Lung (tissue), 12 donors: ENCODE data around the gene CARMIL1. TPM values are rescaled to one million over a fixed set of nuclear protein-coding genes. Genes with fewer than 3 reads are reported as not detected.

Experiments used
- ATAC-seq: fragments of 200-7000 bp; cut with Tn5 transposase; one replicate; pipeline ENCODE4 v1.9.1; 2020; ENCODE audit warnings: moderate number of reproducible peaks; ENCODE audit not compliant: insufficient read depth, low FRiP score
- DNase-seq, 3 donors: peaks; one replicate each; pipeline ENCODE4 v3.0.0-alpha.2; 2013 to 2017
- H3K27ac ChIP-seq, 2 donors: one replicate each; pipeline ENCODE4 v1.5.1; 2013; ENCODE audit warnings: mild to moderate bottlenecking in 2 of 2, moderate library complexity in 2 of 2, control low read depth in 1 of 2, inconsistent platforms in 1 of 2, low read depth in 1 of 2, low read length in 1 of 2
- H3K27me3 ChIP-seq, 3 donors: one replicate each; pipeline ENCODE4 v1.5.1; 2013; ENCODE audit warnings: low read length in 2 of 3; ENCODE audit not compliant: control insufficient read depth in 3 of 3, insufficient read depth in 3 of 3
- H3K36me3 ChIP-seq, 4 donors: one replicate each; pipeline ENCODE4 v1.5.1; 2013; ENCODE audit warnings: low read length in 4 of 4, mild to moderate bottlenecking in 1 of 4, moderate library complexity in 1 of 4; ENCODE audit not compliant: control insufficient read depth in 4 of 4, insufficient read depth in 4 of 4
- H3K4me1 ChIP-seq, 5 donors: one replicate each; pipeline ENCODE4 v1.5.1; 2013; ENCODE audit warnings: low read length in 5 of 5, mild to moderate bottlenecking in 2 of 5, moderate library complexity in 1 of 5; ENCODE audit not compliant: control insufficient read depth in 5 of 5, insufficient read depth in 5 of 5
- H3K4me3 ChIP-seq: one replicate; pipeline ENCODE4 v1.5.1; 2013; ENCODE audit warnings: mild to moderate bottlenecking, control low read depth, moderate library complexity
- H3K9ac ChIP-seq, 2 donors: one replicate each; pipeline ENCODE4 v1.5.1; 2013; ENCODE audit warnings: low read length in 2 of 2, control low read depth in 1 of 2; ENCODE audit not compliant: insufficient read depth in 1 of 2
- H3K9me3 ChIP-seq, 4 donors: one replicate each; pipeline ENCODE4 v1.5.1; 2013; ENCODE audit warnings: low read length in 3 of 4, mild to moderate bottlenecking in 1 of 4, moderate library complexity in 1 of 4; ENCODE audit not compliant: control insufficient read depth in 4 of 4, insufficient read depth in 3 of 4
- WGBS, 2 donors: extraction: QIAGEN DNeasy Blood & Tissue Kit; methylation state at CpG; one replicate each; pipeline ENCODE4 v1.1.7; 2013; 5-methylcytosine and 5-hydroxymethylcytosine counted together
- polyA plus RNA-seq, 2 donors: library from polyadenylated mRNA; stranded (reverse); fragments of 200-250 nt; gene quantifications; one replicate each; pipeline ENCODE4 v1.2.1, GENCODE V29; 2013
- total RNA-seq, 2 donors: library from RNA; depleted of rRNA in 1 of 2; stranded (reverse); fragments of >200 nt in 1 of 2; gene quantifications; one replicate each; pipeline ENCODE4 v1.2.1, GENCODE V29; 2014 to 2021
- TF ChIP-seq, protein P1 (sequence below): IDR thresholded peaks from 2 replicates; pipeline ENCODE4 v1.5.1; 2012; ENCODE audit warnings: mild to moderate bottlenecking; ENCODE audit errors: control extremely low read depth, extremely low read depth
- donor health status: control.
- donor health status: control.
- donor health status: Bipolar disorder and iron deficiency.
- donor health status: healthy.
- donor health status: DM: yes; HTN: yes; CAD: no.

The CARMIL1 gene
- total and polyA plus RNA-seq, 4 donors: 8.0 to 38.3 (median 34.9) TPM

- H3K9me3 ChIP-seq: no peaks in the 10 kb centered on the region
- DNase-seq (no peak), ATAC-seq (no peak)
- no peaks in the 10 kb centered on the region for H3K4me1 ChIP-seq
- H3K27me3 ChIP-seq: no peaks in the 10 kb centered on the region
- peaks cover 0 to 4% (median 0%) of the 10 kb centered on the region in 4 donors for H3K36me3 ChIP-seq
- whole genome bisulfite sequencing, 2 donors: 62 to 72% methylated on average over 2 of the region's 2 CpGs
- no peak overlapping the region for H3K4me3 ChIP-seq
- no peak overlapping the region for H3K27ac ChIP-seq
- no peak overlapping the region for H3K9ac ChIP-seq
- TF ChIP-seq, protein P1, sequence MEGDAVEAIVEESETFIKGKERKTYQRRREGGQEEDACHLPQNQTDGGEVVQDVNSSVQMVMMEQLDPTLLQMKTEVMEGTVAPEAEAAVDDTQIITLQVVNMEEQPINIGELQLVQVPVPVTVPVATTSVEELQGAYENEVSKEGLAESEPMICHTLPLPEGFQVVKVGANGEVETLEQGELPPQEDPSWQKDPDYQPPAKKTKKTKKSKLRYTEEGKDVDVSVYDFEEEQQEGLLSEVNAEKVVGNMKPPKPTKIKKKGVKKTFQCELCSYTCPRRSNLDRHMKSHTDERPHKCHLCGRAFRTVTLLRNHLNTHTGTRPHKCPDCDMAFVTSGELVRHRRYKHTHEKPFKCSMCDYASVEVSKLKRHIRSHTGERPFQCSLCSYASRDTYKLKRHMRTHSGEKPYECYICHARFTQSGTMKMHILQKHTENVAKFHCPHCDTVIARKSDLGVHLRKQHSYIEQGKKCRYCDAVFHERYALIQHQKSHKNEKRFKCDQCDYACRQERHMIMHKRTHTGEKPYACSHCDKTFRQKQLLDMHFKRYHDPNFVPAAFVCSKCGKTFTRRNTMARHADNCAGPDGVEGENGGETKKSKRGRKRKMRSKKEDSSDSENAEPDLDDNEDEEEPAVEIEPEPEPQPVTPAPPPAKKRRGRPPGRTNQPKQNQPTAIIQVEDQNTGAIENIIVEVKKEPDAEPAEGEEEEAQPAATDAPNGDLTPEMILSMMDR: no peak
Measured at GRCh38 chr6:25547797-25548196, 268.6 kb downstream of the CARMIL1 start.

- Histone ChIP-seq H3K27me3 (no peaks in the 10 kb centered on the region), H3K4me3 (no peak overlapping the region), H3K27ac (no peak overlapping the region), H3K9ac (no peak overlapping the region), H3K9me3 (no peaks in the 10 kb centered on the region), H3K4me1 (no peaks in the 10 kb centered on the region), H3K36me3 (peaks cover 0 to 4% (median 0%) of the 10 kb centered on the region in 4 donors)
- DNase-seq (no peak), ATAC-seq (no peak)
- 65 to 79% methylated on average over 2 of the region's 2 CpGs for WGBS, 2 donors
- TF ChIP-seq, protein P1: no peak
Measured at GRCh38 chr6:25548451-25548850, 269.3 kb downstream of the CARMIL1 start.

- ATAC-seq (no peak), DNase-seq (no peak)
- Histone ChIP-seq H3K36me3 (peaks cover 0 to 4% (median 0%) of the 10 kb centered on the region in 4 donors), H3K4me1 (no peaks in the 10 kb centered on the region), H3K27ac (no peak overlapping the region), H3K27me3 (no peaks in the 10 kb centered on the region), H3K9ac (no peak overlapping the region), H3K4me3 (no peak overlapping the region), H3K9me3 (no peaks in the 10 kb centered on the region)
- 91 to 94% methylated on average over 11 of the region's 11 CpGs for WGBS, 2 donors
- TF ChIP-seq, protein P1: no peak
Measured at GRCh38 chr6:25550631-25551030, 271.5 kb downstream of the CARMIL1 start.

GRCh38 chr6:25553502-25553901 lies 274.3 kb downstream of the CARMIL1 start:
- H3K36me3 ChIP-seq: peaks cover 0 to 4% (median 0%) of the 10 kb centered on the region in 4 donors
- H3K4me3 ChIP-seq: no peak overlapping the region
- DNase-seq: no peak
- H3K4me1 ChIP-seq: no peaks in the 10 kb centered on the region
- H3K27me3 ChIP-seq: no peaks in the 10 kb centered on the region
- no peaks in the 10 kb centered on the region for H3K9me3 ChIP-seq
- no peak overlapping the region for H3K27ac ChIP-seq
- H3K9ac ChIP-seq: no peak overlapping the region
- WGBS, 2 donors: 81 to 86% methylated on average over 3 of the region's 3 CpGs
- ATAC-seq: no peak
- TF ChIP-seq, protein P1: no peak
